SK-N-MC (cell line): Measurements from ENCODE around the gene LRMDA.

Source experiments
- DNase-seq: peaks from one replicate; pipeline ENCODE4 v3.0.0-alpha.2; 2011; ENCODE audit warnings: low read depth, low spot score
- H3K27ac ChIP-seq: fragments of 200-600 bp; sonication (generic); 2 replicates; pipeline ENCODE4 v1.5.1; 2016; ENCODE audit warnings: mixed run types
- H3K36me3 ChIP-seq: fragments of 200-600 bp; sonication (generic); 2 replicates; pipeline ENCODE4 v1.6.1; 2017; ENCODE audit warnings: antibody characterized with exemption, low read length, mixed read lengths; ENCODE audit not compliant: insufficient read depth
- H3K4me3 ChIP-seq: fragments of 200-600 bp; sonication (generic); 2 replicates; pipeline ENCODE4 v1.5.1; 2016
- H3K9ac ChIP-seq: fragments of 200-600 bp; sonication (generic); 2 replicates; pipeline ENCODE4 v1.8.0; 2017; ENCODE audit warnings: mixed run types, mixed read lengths; ENCODE audit not compliant: insufficient read length
- H3K9me3 ChIP-seq: fragments of 200-600 bp; sonication (generic); 2 replicates; pipeline ENCODE4 v1.6.1; 2017; ENCODE audit warnings: low read depth, mild to moderate bottlenecking, antibody characterized with exemption, low read length, moderate library complexity, mixed read lengths
- EZH2 ChIP-seq: fragments of 200-600 bp; sonication (generic); IDR thresholded peaks from one replicate; pipeline ENCODE4 v1.6.1; 2017; ENCODE audit warnings: antibody characterized with exemption
- FOXP2 ChIP-seq: optimal IDR thresholded peaks from 2 replicates; pipeline ENCODE3; 2011; ENCODE audit warnings: mild to moderate bottlenecking, moderate library complexity; ENCODE audit not compliant: insufficient read depth; ENCODE audit errors: extremely low read length, control extremely low read depth
- POLR2AphosphoS5 ChIP-seq: IDR thresholded peaks from 2 replicates; pipeline ENCODE4 v1.6.1; 2012; ENCODE audit warnings: mild to moderate bottlenecking, low read depth, low read length, borderline replicate concordance

Gene LRMDA

GRCh38 chr10:76268530-76268929, 837.1 kb downstream of the LRMDA start:
- Histone ChIP-seq H3K27ac (no peak overlapping the region), H3K4me3 (no peak overlapping the region), H3K9me3 (no peaks in the 10 kb centered on the region), H3K36me3 (no peaks in the 10 kb centered on the region), H3K9ac (no peak overlapping the region)
- DNase-seq, result no peak
- no peak for TF ChIP-seq POLR2AphosphoS5
- no peak for TF ChIP-seq EZH2
- TF ChIP-seq FOXP2, result no peak

GRCh38 chr10:76268954-76269353, 837.5 kb downstream of the LRMDA start:
- no peak overlapping the region for H3K9ac ChIP-seq
- no peak for DNase-seq
- TF ChIP-seq FOXP2 (no peak), POLR2AphosphoS5 (no peak), EZH2 (no peak)
- H3K27ac ChIP-seq, result no peak overlapping the region
- no peaks in the 10 kb centered on the region for H3K9me3 ChIP-seq
- H3K36me3 ChIP-seq, result no peaks in the 10 kb centered on the region
- no peak overlapping the region for H3K4me3 ChIP-seq

- no peak overlapping the region for H3K9ac ChIP-seq
- no peak overlapping the region for H3K27ac ChIP-seq
- no peak overlapping the region for H3K4me3 ChIP-seq
- H3K36me3 ChIP-seq, result no peaks in the 10 kb centered on the region
- H3K9me3 ChIP-seq, result no peaks in the 10 kb centered on the region
- TF ChIP-seq EZH2 (no peak), POLR2AphosphoS5 (no peak), FOXP2 (no peak)
- peak; percentile 22 for DNase-seq
Observed at GRCh38 chr10:76270464-76270863, 839.0 kb downstream of the LRMDA start.

GRCh38 chr10:76274933-76275332, 843.5 kb downstream of the LRMDA start:
- H3K4me3 ChIP-seq, result no peak overlapping the region
- H3K9me3 ChIP-seq, result no peaks in the 10 kb centered on the region
- DNase-seq, result no peak
- TF ChIP-seq POLR2AphosphoS5 (no peak), EZH2 (no peak), FOXP2 (no peak)
- H3K27ac ChIP-seq, result no peak overlapping the region
- no peaks in the 10 kb centered on the region for H3K36me3 ChIP-seq
- no peak overlapping the region for H3K9ac ChIP-seq

GRCh38 chr10:76278811-76279460, 847.5 kb downstream of the LRMDA start:
- Histone ChIP-seq H3K36me3 (no peaks in the 10 kb centered on the region), H3K4me3 (no peak overlapping the region), H3K27ac (no peak overlapping the region), H3K9me3 (no peaks in the 10 kb centered on the region), H3K9ac (no peak overlapping the region)
- no peak for DNase-seq
- TF ChIP-seq POLR2AphosphoS5, result no peak
- TF ChIP-seq EZH2, result no peak
- TF ChIP-seq FOXP2, result no peak

- TF ChIP-seq POLR2AphosphoS5 (no peak), FOXP2 (no peak), EZH2 (no peak)
- H3K36me3 ChIP-seq, result no peaks in the 10 kb centered on the region
- H3K9me3 ChIP-seq, result no peaks in the 10 kb centered on the region
- H3K27ac ChIP-seq, result no peak overlapping the region
- no peak overlapping the region for H3K9ac ChIP-seq
- no peak for DNase-seq
- no peak overlapping the region for H3K4me3 ChIP-seq
Observed at GRCh38 chr10:76281659-76282058, 850.2 kb downstream of the LRMDA start.

GRCh38 chr10:76282061-76283025, 850.9 kb downstream of the LRMDA start:
- no peaks in the 10 kb centered on the region for H3K9me3 ChIP-seq
- no peak overlapping the region for H3K9ac ChIP-seq
- H3K36me3 ChIP-seq, result no peaks in the 10 kb centered on the region
- H3K4me3 ChIP-seq, result 0 out of 2 replicates have a peak overlapping the region, but pooled peaks have one; percentile 25
- no peak for DNase-seq
- TF ChIP-seq POLR2AphosphoS5 (no peak), FOXP2 (no peak), EZH2 (no peak)
- no peak overlapping the region for H3K27ac ChIP-seq

GRCh38 chr10:76284351-76284750, 852.9 kb downstream of the LRMDA start:
- Histone ChIP-seq H3K27ac (no peak overlapping the region), H3K4me3 (no peak overlapping the region)

More at GRCh38 chr10:76284351-76284750, 852.9 kb downstream of the LRMDA start:
- Histone ChIP-seq H3K9ac (no peak overlapping the region), H3K36me3 (no peaks in the 10 kb centered on the region), H3K9me3 (no peaks in the 10 kb centered on the region)
- no peak for DNase-seq
- TF ChIP-seq FOXP2, result no peak
- TF ChIP-seq EZH2, result no peak
- TF ChIP-seq POLR2AphosphoS5, result no peak
